Measurements from ENCODE around the gene CCDC61.

GRCh38 chr19:45968626-45969025 is 26.6 kb upstream of the CCDC61 start:
- TF ChIP-seq CTCF (IDR thresholded peaks at IDR 0.05) (no peak), ZFX (IDR thresholded peaks at IDR 0.05; ENCODE audit: borderline replicate concordance) (no peak)
